Kidney epithelial cell (primary cell): ENCODE results near the gene DAG1. TPM values are rescaled to one million over a fixed set of nuclear protein-coding genes. Genes with fewer than 3 reads are reported as not detected.

Source experiments
- DNase-seq: peaks from one replicate; pipeline ENCODE4 v3.0.0-alpha.2; 2010; ENCODE audit warnings: low read depth
- H3K27me3 ChIP-seq: 2 replicates; pipeline ENCODE4 v1.6.0; 2011; ENCODE audit warnings: low read length; ENCODE audit not compliant: control insufficient read depth, insufficient read depth
- H3K36me3 ChIP-seq: 2 replicates; pipeline ENCODE4 v1.5.1; 2011; ENCODE audit warnings: low read length; ENCODE audit not compliant: control insufficient read depth, insufficient read depth
- H3K4me3 ChIP-seq: 2 replicates; pipeline ENCODE4 v1.5.1; 2011; ENCODE audit warnings: low read depth, mild to moderate bottlenecking, control low read depth, low read length
- CTCF ChIP-seq: IDR thresholded peaks from 2 replicates; pipeline ENCODE4 v1.5.1; 2011; ENCODE audit warnings: mild to moderate bottlenecking, moderate library complexity, low read length, control low read depth, inconsistent platforms; ENCODE audit not compliant: insufficient read depth, poor library complexity, severe bottlenecking
- total RNA-seq: library from RNA; depleted of rRNA; stranded (reverse); fragments of >200 nt; gene quantifications from 2 replicates; pipeline ENCODE4 v1.2.3, GENCODE V29; 2015

The DAG1 gene
- total RNA-seq, 1 donor from 2014 or later: 59.7 TPM

DNA sequence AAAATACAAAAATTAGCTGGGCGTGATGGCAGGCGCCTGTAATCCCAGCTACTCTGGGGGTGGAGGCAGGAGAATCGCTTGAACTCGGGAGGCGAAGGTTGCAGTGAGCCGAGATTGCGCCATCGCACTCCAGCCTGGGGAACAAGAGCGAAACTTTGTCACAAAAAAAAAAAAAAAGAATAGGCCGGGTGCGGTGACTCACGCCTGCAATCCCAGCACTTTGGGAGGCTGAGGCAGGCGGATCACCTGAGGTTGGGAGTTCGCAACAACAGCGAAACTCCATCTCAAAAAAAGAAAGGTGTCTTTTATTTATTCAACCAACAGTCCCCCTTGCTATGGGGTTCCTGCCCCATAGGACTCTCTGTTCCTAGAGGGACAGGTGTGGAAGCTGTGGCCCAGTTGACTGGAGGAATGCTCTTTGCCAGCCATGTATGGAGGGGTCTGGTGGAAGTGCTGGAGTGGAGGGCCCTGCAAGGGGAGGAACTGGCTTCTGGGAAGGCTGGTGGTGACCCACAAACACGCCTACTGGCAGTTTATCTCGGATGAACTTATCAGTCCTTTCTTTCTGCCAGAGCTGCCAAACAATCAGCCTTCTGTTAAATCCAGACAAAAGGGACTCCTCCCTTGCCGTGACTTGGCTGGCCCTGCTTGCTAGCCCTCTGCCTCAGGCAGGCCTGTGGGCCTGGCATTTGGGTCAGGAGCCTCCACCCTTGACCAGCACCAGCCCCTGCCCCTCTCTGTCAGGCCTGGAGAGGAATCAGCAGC, 4.6 kb upstream of the DAG1 start:
- Histone ChIP-seq H3K36me3 (no peaks in the 10 kb centered on the region), H3K4me3 (no peak overlapping the region), H3K27me3 (no peaks in the 10 kb centered on the region)
- TF ChIP-seq CTCF: no peak
- DNase-seq: no peak

GRCh38 chr3:49466085-49466484, 4.0 kb upstream of the DAG1 start:
- TF ChIP-seq CTCF: no peak

GRCh38 chr3:49469037-49469935, 781 bp upstream of the DAG1 start:
- peak overlapping the region; percentile 33 for H3K4me3 ChIP-seq
- no peak for DNase-seq
- no peaks in the 10 kb centered on the region for H3K36me3 ChIP-seq
- no peak for TF ChIP-seq CTCF
- H3K27me3 ChIP-seq: no peaks in the 10 kb centered on the region

More at GRCh38 chr3:49466085-49466484, 4.0 kb upstream of the DAG1 start:
- Histone ChIP-seq H3K27me3 (no peaks in the 10 kb centered on the region), H3K4me3 (no peak overlapping the region), H3K36me3 (no peaks in the 10 kb centered on the region)
- no peak for DNase-seq

DNA sequence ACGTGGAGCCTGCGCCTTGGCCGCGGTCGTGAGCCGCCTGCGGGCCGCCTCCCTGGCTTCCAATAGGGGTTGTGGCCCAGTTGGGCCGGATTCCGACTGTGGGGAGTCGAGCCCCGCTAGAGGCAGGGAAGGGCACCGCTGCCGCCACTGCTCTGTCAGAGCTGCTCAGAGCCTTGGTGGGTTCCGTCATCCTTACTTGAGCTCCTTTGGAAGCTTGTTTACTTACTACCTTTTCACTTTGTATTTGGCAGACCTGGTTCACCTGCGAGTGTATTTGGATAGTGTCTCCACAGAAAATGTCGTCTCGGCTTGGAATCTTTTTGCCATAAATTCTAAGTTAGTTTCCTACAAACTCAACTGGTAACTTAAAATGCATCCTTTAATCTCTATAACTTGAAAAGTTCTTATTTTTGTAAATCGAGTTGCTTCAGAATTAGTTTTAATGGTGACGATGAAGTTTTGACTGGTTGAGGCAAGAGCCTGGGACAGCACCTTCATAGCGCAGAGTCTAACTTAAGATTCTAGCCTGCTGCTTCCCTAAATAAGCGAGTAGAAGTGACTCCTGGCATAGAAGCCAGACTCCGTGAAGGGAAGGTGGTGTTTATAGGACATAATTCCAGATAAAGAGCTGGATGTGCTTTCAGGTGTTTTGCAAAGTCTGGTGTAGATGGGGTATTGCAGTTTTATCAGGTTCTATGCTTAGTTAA, 800 bp downstream of the DAG1 start:
- H3K36me3 ChIP-seq: no peaks in the 10 kb centered on the region
- H3K27me3 ChIP-seq: no peaks in the 10 kb centered on the region
- peak overlapping the region; percentile 87 for H3K4me3 ChIP-seq
- DNase-seq: no peak
- no peak for TF ChIP-seq CTCF

- Histone ChIP-seq H3K4me3 (no peak overlapping the region), H3K27me3 (no peaks in the 10 kb centered on the region), H3K36me3 (no peaks in the 10 kb centered on the region)
- DNase-seq: no peak
- no peak for TF ChIP-seq CTCF
These were observed 1.9 kb downstream of the DAG1 start for GRCh38 chr3:49471856-49472495.
